Hematopoietic multipotent progenitor cell treated with erythropoietin and hydrocortisone succinate and interleukin-3 and kit ligand, for 6 days (in vitro differentiated cells): Measurements from ENCODE around the gene DOCK1.

Source experiments
- DNase-seq: peaks from one replicate; pipeline ENCODE4 v3.0.0-alpha.2; 2015

DOCK1 gene

DNA sequence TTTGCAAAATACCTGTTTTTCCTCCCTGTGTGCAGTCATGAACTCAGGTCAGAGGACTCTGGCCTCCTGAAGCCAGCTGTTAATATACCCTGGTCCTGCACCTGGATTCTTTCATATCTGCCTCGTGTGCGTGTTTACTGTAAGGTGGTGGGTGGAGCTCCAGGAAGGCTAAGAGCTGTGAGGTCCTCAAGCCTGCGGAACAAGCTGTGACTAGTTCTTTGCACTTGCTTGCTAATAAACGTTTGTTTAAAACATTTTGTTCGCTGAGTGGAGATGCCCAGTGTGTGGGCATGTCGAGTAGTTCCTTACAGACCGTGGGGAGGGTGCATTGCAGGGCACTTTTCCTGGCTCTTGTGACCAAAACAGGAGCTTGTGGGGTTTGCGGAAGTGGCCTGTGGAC, 139.0 kb downstream of the DOCK1 start:
- no peak for DNase-seq

DNA sequence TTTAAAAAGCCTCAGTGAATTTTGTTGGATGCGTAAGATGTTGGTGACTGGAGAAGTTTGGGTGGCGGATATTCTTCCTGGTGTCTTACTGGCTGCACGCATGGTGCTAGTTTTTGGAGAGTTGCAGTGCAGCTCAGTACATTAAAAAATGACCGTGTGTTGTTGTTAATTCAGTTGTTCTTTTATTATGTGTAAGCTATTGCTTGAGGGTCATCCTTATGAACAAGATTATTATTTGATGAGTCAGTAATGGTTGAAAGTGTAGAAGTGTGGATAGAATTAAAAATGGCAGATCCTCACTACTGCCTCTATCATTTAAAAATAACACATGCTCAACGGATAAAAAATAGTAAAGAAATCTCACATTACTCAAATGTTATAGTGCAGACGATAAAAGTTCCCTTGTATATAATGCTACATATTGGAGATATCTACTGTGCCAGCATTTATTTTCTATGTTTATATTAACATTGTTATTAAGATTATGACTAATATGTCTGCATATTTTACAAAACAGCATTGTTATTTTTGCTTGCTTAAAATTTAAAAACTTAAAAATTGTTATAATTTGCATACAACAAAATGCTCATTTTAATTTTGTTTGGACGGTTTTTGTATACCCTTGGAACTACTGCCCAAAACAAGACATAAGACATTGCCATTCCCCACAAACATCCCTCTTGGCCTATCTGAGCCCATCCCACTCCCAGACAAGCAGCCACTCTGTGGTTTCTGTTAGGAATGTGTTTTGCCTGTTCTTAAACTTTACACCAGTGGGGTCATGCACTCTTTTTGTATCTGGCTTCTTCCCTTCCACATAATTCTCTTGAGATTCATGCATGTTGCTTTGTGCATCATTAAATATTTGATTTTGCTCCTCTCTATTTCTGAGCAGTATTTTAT, 142.0 kb downstream of the DOCK1 start:
- DNase-seq = no peak

DNA sequence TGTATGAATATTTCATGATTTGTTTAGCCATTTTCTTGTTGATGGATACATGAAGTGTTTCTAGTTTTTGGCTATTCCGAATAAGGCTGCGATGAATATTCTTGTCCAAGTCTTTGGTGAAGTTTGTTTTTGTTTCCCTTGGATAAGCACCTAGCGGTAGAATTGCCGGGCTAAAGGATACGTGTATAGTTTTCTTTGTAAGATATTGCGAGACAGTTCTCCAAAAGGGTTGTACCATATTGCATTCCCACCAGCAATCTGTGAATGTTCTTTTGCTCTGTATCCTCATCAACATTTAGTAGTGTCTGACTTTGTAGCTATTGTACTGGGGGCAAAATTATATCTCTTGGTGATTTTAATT, 142.6 kb downstream of the DOCK1 start:
- no peak for DNase-seq

DNA sequence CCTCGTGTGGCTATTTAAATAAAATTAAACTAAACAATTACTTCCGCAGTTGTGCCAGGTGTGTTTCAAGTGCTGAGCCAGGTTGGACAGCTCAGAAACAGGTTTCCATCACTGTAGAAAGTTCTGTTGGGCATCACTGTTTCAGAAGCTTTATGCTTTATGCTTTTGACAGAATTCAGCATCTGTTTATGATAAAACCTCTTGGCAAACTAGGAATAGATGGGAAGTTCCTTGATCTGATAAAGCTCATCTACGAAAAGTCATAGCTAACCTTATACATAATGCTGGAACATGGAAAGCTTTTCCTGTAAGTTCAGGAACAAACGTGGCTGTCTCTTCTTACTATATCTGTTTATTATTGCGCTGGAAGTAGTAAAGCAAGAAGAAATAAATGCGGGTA, 143.4 kb downstream of the DOCK1 start:
- DNase-seq = no peak

DNA sequence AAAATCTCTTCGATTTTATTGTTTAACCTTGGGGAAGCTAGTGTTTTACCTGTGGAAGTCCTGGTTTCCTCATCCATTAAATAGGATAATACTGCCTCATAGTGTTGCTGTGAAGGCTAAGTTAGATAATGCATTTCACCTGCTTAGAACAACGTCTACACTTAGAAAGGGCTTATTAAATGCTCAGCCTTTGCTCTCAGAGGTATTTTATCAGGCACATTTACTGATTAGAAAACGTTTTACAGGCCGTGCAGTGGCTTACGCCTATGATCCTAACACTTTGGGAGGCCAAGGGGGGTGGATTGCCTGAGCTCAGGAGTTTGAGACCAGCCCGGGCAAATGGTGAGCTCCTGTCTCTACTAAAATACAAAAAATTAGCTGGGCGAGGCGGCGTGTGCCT, 146.8 kb downstream of the DOCK1 start:
- no peak for DNase-seq

DNA sequence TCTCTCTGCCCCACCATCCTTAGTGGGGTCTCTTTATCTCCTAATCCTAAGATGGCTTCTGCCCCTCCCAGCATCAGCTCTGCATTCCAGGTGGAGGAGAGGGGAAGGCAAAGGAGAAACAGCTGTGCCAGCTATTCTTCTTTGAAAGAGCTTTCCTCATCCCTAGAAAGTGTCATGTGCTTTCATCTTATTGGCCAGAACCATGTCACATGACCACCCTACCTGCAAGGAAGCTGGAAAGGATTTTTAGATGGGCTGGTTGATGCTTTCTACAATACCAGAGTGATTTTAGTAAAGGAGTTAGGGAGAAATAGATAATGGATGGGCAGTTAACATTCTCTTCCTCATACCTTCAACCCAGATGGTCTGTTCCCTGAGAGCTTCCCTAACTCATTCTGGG, 150.0 kb downstream of the DOCK1 start:
- DNase-seq = no peak

DNA sequence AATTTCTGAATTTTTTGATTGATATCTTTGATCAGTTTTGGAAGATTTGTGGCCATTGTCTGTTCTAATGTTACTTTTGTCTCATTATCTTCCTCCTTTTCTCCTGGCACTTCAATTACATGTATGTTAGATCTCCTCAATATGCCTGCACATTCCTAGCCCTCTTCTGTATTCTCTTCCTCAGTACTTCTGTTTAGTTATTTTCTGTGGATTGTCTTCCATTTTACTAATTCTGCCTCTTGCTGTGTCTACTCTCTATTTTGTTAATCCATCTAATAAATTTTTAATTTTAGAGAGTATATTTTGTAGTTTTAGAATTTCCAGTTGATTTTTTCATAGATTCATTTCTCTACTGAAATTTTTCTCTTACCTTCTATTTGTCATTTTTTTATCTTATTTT, 154.1 kb downstream of the DOCK1 start:
- DNase-seq = no peak

DNA sequence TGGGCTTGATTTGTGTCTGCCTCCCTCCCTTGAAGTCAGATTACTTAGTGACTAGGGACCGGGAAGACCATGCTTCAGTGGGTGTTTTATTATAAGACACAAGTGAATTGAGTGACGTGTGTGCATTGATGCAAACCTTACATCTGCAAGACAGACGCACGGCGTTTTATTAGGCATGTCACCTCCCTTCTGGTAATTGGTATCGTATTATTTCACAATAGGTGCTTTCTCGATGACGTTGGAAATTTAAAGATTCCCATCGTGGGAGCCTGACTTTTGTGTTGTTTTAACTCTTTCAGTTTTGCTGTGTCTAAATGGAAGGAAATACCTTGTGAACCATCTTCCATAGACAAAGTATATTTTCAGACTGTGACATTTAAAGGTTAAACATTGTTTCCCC, 158.5 kb downstream of the DOCK1 start:
- no peak for DNase-seq

DNA sequence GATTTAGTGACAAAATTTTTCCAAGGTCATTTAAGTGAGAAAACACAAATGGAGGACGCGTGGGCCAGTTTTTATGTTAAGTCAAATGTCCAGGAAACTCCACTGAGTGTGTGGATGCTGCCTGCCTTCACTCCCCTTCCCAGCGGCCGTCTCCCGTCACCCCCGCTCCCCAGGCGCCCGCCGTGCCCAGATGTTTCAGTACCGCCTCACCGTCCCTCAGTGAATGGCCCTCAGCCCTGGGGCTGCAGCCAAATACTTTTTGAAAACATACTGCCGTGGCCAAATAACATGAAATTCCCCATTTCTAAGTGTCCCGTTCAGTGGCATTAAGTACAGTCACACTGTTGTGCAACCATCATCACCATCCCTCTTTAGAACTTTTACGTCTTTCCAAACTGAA, 159.2 kb downstream of the DOCK1 start:
- DNase-seq = no peak

DNA sequence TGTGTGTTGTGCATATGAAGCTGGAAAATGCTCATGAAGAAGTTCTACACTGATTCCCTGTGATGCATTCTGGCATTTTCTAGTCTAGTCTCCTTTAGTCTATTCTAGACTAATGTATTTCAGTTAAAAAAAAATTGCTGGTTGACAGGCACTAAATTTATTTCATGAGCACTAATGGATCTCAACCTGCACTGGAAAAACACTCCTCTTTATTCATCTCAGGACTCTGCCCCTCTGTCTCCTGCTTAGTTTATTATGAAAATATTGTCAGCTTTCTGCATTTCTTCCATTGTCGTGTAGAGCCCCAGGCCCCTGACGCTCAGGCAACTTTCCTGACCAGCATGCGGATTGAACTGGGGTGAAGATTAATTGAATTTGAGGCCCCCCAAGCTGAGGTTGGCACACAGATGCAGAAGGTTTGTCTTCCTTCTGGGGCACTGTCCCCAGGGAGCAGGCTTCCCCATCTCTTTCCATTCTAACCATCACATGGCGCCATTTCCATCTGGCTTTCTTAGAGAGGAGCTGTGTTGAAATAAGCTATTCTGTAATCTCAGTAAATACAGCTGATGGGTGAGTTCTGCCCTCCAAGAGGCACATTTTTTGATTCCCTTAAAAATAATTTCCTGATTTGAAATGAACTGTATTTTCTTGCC, 162.4 kb downstream of the DOCK1 start:
- no peak for DNase-seq

DNA sequence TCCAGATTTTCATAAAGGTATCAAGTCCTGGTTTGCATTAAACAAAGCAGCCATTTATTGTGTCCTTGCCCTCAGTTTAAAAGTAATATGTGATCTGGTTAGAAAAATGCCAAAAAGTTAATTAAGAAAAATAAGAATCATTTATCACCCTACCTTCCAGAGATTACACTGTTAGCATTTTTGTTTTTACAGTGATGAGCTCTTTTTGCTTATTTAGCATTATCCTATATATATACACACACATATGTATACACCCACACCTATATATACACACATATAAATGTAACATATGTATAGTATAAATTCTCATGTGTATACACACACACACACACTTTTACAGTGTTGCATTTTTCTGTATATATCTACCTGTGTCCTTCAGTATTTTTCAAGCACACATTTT, 163.3 kb downstream of the DOCK1 start:
- no peak for DNase-seq

DNA sequence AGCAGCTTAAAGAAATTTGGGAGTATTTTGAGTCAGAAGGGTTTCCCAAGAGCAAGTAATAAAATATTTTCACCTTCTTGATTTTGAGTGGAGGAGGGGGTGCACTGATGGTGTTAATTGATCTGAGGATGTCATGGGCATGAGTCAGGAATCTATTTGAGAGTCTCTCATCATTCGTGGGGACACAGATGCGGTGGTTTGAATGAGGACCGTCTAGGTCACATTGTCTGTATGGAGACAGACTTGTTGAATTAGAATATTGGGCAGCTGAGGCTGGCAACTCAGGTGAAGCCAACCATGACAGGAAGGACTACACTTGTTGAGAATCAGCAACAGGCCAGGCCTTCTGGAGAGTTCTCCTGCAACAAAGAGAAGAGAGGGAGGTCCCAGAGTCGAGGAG, 164.2 kb downstream of the DOCK1 start:
- DNase-seq = no peak

DNA sequence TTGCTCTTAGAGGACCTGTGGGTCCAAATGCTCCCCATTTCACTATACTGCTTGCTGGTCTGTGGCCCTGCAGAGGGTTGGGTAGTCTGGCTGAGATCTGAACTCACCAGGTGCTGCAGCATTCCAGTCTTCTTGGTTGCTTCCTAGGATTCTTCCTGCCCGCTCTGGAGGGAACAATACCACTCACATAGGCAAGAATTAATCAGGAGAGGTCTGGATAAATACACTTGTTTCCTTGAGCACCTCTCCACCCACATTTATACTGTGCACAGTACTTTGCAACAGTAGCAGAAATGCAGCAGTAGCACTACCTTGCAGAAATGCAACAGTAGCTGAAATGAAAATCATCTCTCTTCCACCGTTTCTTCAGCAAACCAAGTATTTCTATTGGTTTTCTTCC, 165.9 kb downstream of the DOCK1 start:
- DNase-seq = no peak

DNA sequence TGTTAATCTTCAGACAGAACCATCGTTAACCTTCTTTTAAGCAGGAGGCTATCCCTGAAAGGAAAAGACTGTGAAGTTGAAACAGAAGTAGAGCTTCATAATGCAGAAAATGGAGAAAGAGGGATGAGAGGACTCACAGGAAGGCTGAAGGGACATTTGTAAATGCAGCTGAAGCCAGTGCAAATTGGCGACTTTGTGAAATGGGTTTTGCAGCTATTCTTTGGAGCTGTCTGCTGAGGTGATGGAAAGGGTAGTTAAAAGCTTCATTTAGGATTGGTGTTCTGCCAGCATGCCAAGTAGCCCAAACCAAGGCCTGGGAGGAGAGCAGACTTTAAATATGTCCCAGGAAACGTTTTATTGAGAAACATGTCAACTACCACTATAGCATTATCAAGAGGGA, 168.4 kb downstream of the DOCK1 start:
- no peak for DNase-seq

DNA sequence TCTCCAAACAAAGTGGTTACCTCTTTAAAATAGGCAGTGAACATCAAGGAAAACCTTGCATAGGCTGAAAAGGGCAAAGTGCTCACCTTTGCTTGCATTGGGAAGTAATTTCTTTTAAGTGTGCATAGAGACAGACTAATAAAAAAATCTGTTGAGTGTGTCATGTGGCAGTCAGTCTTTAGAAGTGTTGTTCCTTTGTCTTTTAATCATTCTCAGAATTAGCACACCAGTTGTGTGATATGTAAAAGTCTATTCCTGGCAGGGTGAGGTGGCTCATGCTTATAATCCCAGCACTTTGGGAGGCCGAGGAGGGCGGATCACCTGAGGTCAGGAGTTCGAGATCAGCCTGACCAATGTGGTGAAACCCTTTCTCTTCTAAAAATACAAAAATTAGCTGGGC, 174.2 kb downstream of the DOCK1 start:
- no peak for DNase-seq

DNA sequence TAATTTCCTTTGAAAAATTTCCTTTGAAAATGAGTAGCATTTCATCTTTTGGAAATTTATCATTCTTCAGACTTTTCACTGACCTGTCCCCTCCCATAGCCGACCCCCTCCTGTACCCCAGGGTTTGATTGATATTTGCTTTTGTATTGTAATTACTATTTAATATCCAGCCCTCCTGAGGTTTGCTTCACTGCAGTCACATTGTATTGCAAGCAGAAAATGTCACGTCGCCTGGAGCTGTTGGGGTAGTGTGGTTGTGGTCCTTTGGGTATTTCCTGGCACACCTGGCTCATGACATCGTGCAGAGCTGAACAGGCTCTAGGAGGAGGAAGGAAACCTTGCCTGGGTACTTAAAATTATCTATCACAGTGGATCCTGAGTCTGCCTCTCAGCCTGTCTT, 175.1 kb downstream of the DOCK1 start:
- no peak for DNase-seq

DNA sequence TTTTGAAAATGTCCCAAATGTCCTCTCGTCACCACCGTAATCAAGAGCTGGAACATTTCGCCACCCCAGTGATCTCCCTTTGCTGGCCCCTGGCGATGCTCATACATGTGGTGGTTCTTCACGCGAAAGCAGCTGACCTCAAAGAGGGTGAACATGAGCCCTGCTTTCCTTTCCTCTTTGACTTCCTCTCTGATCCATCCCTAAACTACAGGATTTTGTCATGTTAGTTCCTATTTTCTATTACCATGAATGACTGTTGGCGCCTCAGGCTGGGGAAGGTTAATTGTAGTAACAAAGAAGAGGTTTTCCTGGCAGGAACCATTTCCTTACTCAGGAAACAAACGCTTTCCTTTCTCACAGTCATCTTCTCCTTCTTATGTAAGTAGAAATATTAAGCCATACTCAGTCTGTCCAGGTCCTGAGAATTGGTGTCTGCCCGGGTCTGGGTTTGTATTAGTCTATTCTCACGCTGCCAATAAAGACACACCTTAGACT, 176.7 kb downstream of the DOCK1 start:
- DNase-seq = no peak

DNA sequence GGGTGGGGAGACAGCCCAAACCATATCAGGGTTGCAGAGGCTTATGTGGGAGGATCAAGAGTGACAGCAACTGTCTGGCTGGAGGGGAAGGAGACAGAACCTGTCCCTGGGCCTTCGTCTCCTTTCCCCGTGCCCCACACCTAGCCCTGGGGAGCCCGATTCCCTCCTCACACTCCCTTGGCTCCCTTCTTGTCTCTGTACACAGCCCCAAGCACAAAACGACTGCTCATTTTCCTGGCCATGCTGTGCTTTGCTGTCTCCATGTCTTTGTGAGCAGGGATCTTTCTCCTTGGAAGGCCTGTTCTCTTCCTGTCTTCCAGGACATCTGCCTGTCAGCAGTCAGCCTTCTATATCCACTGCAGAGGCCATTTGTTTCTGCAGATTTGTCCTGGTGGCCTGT, 177.4 kb downstream of the DOCK1 start:
- no peak for DNase-seq

DNA sequence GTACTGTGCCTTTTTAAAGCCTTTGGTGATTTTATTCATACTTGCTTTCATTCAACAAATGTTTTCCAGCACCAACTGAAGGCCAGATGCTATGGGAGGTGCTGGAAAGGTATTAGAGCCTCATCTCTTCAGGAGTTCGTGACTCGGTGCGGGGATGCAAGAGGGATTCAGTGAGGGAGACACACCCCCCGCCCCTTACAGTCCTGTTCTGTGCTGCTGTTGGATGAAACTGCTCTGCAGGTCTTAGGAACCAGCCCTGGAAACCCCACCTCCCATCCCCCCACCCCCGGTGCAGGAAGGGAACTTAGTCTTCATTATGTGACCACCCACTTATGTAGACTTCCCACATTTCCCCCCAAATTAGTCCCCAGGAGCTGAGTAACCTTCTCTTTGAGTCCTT, 180.7 kb downstream of the DOCK1 start:
- DNase-seq = no peak

DNA sequence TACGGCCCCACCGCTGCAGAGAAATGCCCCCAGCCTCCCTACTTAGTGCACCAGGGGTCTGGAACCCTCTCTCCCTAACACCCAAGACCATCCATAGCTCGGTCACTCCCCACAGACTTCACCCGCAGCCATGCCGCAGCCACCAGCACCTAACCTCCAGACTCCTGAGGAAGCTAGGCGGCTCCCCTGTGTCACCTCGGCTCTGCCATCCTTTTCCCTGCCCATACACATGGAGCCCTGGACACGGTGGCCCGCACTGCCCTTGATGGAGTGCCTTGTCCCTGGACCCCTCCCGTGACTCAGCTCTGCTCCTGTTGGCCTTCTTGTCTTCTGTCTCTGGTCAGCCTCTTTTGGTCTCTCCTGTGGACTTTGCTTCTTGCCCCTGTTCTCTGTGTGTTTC, 183.7 kb downstream of the DOCK1 start:
- no peak for DNase-seq

DNA sequence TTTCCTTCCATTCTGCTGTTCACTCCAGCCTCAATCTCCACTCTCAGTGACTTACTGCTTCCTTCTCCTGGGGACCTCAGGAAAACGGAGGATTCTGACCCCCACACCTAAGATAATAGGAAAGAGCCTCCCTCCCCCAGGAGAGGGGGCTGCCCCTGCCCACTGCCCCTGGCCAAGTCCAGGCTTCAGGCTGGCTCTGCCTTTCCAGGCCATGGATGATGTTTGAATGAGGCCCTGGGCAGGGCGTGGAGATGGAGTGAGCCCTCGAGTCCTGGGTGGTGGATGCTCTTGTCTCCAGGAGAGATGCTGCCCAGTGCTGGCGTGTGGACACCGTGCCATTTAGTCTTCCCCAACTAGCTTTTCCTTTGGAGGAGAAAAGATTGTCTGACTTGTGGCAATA, 184.2 kb downstream of the DOCK1 start:
- no peak for DNase-seq

DNA sequence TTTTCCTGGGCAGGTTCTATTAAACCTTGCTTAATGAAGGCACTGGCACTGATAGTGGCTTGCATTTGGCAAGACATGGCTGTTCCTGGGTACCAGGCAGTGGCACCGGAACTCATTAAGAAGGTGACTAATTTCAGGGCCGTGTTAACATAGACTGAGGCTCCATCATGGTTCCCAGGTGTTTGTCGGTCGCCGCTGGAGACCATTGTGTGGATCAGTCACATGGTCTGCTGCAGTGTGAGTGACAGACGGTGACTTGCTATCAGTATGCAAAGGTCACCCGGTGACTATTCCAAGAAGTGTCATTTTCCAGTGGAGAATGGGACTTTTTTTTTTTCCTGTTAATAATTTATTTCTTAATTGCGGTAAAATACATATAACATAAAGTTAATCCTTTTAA, 184.9 kb downstream of the DOCK1 start:
- no peak for DNase-seq

DNA sequence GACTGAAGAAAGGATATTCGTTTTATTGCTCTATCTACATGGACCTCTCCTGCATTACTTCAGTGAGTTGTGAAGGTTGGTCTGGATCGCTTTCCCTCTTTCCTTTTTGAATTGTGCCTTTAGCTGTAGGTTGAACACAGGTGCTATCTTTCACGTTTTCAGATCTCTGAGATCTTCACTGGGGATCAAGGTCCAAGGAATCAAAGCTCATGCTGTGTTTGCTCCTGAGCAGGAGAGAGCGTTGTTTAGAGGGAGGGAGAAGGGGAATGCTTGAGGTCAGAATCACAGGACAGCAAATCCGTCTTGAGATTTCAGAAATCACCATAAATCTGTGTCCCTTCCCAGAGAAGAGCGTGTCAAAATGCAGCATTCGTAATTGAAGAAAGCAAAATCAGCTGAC, 186.1 kb downstream of the DOCK1 start:
- no peak for DNase-seq

DNA sequence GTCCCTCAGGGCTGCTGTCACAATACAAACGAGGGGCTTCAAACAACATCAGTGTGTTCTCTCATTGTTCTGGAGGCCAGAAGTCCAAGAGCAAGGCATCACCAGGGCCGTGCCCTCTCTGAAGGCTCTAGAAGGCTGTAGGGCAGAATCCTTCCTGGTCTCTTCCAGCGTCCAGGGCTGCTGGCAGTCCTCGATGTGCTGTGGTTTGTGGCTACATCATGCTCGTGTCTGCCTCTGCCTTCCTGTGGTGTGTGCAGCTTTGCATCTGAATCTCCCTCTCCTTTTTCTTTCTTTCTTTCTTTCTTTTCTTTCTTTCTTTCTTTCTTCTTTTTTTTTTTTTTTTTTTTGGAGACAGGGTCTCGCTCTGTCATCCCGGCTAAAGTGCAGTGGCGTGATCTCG, 187.7 kb downstream of the DOCK1 start:
- no peak for DNase-seq

DNA sequence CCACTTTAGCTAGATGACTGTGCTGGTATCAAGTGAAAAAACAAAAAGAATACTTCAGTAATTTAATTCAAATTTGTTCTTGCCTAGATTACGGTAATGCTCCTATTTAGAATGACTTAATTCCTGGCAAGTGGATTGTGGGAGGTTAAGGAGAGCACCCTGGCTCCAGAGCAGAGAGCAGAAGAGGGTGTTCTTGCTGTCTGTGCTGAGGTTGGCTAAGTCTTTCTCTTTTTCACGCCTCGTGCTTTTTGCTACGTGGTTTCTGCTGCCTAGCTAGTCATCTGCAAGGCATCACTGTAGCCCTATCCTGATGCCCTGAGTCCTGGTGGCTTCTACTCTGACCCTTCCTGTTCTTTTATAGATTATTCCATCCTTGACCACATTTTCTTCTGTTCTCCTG, 189.8 kb downstream of the DOCK1 start:
- no peak for DNase-seq
